Measurements from ENCODE around the gene SPINK7.
"Not testable (repeated sequence)": the region's sequence is repeated elsewhere in the genome, so short reads cannot be mapped to it uniquely, and the experiment has no call there.

Gene SPINK7

DNA sequence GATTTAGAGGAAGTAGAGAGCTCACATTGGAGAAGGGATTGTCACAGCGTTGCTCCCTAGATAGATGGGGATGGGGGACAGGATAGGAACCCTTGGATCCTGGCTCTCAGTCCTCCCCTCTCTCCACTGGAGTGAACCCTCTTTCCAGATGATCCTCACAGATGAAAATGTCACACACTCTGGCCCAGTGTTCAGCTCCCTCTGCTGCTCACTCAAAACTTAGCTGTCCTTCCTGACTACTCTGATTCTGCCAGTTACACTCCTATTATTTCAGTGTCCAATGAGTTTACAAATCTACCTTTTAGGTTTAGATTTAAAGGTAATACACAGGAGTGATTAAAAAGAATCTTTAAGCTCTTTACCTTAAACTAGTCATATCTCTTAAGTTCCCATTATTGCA, 5.8 kb upstream of the SPINK7 start:
- Histone ChIP-seq H3K9ac (ENCODE audit: insufficient read length, low read depth) (no peak overlapping the region), H3K4me3 (ENCODE audit: insufficient read length, low read depth) (no peak overlapping the region), H3K4me1 (ENCODE audit: insufficient read depth, insufficient read length) (no peaks in the 10 kb centered on the region), H3K27me3 (ENCODE audit: insufficient read depth, insufficient read length) (no peaks in the 10 kb centered on the region), H3K9me3 (ENCODE audit: insufficient read depth, low read length) (no peaks in the 10 kb centered on the region), H3K36me3 (ENCODE audit: insufficient read depth, insufficient read length, low read length) (no peaks in the 10 kb centered on the region)
- TF ChIP-seq YY1 (IDR thresholded peaks at IDR 0.05; ENCODE audit: insufficient read depth, insufficient read length) (no peak), ZNF274 (IDR thresholded peaks at IDR 0.05; ENCODE audit: low read depth, low read length) (no peak), SUZ12 (IDR thresholded peaks at IDR 0.05; ENCODE audit: extremely low read depth, insufficient read depth, insufficient read length) (no peak)
- no peak for DNase-seq (ENCODE audit: low read depth, low spot score)

DNA sequence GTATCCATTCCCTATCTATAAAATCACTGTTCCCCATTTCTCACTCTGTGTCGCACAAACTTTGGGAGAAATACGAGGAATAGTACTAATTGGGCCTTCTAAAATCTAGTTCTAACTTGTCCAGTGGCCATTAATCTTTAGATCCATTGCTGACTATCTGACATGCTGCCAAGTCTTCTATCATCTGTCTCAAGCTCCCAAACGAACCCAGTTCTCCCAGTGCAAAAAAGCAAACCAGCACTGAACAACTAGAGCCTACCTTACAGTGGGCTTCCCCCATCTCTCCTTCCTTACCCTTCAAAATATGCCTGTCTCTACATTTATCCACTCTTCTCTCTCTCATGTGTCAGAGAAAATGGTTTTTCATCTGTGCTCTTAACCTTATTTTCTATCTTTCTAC, 3.2 kb upstream of the SPINK7 start:
- Histone ChIP-seq H3K27me3 (ENCODE audit: insufficient read depth, insufficient read length) (no peaks in the 10 kb centered on the region), H3K4me3 (ENCODE audit: insufficient read length, low read depth) (no peak overlapping the region), H3K9me3 (ENCODE audit: insufficient read depth, low read length) (no peaks in the 10 kb centered on the region), H3K9ac (ENCODE audit: insufficient read length, low read depth) (no peak overlapping the region), H3K4me1 (ENCODE audit: insufficient read depth, insufficient read length) (no peaks in the 10 kb centered on the region), H3K36me3 (ENCODE audit: insufficient read depth, insufficient read length, low read length) (no peaks in the 10 kb centered on the region)
- DNase-seq (ENCODE audit: low read depth, low spot score): no peak
- no peak for TF ChIP-seq SUZ12 (IDR thresholded peaks at IDR 0.05; ENCODE audit: extremely low read depth, insufficient read depth, insufficient read length)
- TF ChIP-seq YY1 (IDR thresholded peaks at IDR 0.05; ENCODE audit: insufficient read depth, insufficient read length): no peak
- no peak for TF ChIP-seq ZNF274 (IDR thresholded peaks at IDR 0.05; ENCODE audit: low read depth, low read length)

GRCh38 chr5:148309746-148310145, 2.5 kb upstream of the SPINK7 start:
- Histone ChIP-seq H3K27me3 (ENCODE audit: insufficient read depth, insufficient read length) (no peaks in the 10 kb centered on the region), H3K36me3 (ENCODE audit: insufficient read depth, insufficient read length, low read length) (no peaks in the 10 kb centered on the region), H3K9ac (ENCODE audit: insufficient read length, low read depth) (no peak overlapping the region), H3K9me3 (ENCODE audit: insufficient read depth, low read length) (no peaks in the 10 kb centered on the region), H3K4me3 (ENCODE audit: insufficient read length, low read depth) (no peak overlapping the region), H3K4me1 (ENCODE audit: insufficient read depth, insufficient read length) (no peaks in the 10 kb centered on the region)
- no peak for DNase-seq (ENCODE audit: low read depth, low spot score)
- no peak for TF ChIP-seq ZNF274 (IDR thresholded peaks at IDR 0.05; ENCODE audit: low read depth, low read length)
- no peak for TF ChIP-seq SUZ12 (IDR thresholded peaks at IDR 0.05; ENCODE audit: extremely low read depth, insufficient read depth, insufficient read length)
- no peak for TF ChIP-seq YY1 (IDR thresholded peaks at IDR 0.05; ENCODE audit: insufficient read depth, insufficient read length)

- no peaks in the 10 kb centered on the region for H3K36me3 ChIP-seq (ENCODE audit: insufficient read depth, insufficient read length, low read length)
- H3K27me3 ChIP-seq (ENCODE audit: insufficient read depth, insufficient read length): no peaks in the 10 kb centered on the region
- no peaks in the 10 kb centered on the region for H3K9me3 ChIP-seq (ENCODE audit: insufficient read depth, low read length)
- no peak for DNase-seq (ENCODE audit: low read depth, low spot score)
- TF ChIP-seq ZNF274 (IDR thresholded peaks at IDR 0.05; ENCODE audit: low read depth, low read length) (no peak), YY1 (IDR thresholded peaks at IDR 0.05; ENCODE audit: insufficient read depth, insufficient read length) (no peak), SUZ12 (IDR thresholded peaks at IDR 0.05; ENCODE audit: extremely low read depth, insufficient read depth, insufficient read length) (no peak)
- no peak overlapping the region for H3K4me3 ChIP-seq (ENCODE audit: insufficient read length, low read depth)
- no peak overlapping the region for H3K9ac ChIP-seq (ENCODE audit: insufficient read length, low read depth)
- H3K4me1 ChIP-seq (ENCODE audit: insufficient read depth, insufficient read length): no peaks in the 10 kb centered on the region
These were observed 739 bp upstream of the SPINK7 start for GRCh38 chr5:148311484-148311883.

- H3K9me3 ChIP-seq (ENCODE audit: insufficient read depth, low read length): no peaks in the 10 kb centered on the region
- no peak for DNase-seq (ENCODE audit: low read depth, low spot score)
- H3K4me3 ChIP-seq (ENCODE audit: insufficient read length, low read depth): no peak overlapping the region
- no peak for TF ChIP-seq YY1 (IDR thresholded peaks at IDR 0.05; ENCODE audit: insufficient read depth, insufficient read length)
- TF ChIP-seq SUZ12 (IDR thresholded peaks at IDR 0.05; ENCODE audit: extremely low read depth, insufficient read depth, insufficient read length): no peak
- no peak for TF ChIP-seq ZNF274 (IDR thresholded peaks at IDR 0.05; ENCODE audit: low read depth, low read length)
- no peaks in the 10 kb centered on the region for H3K4me1 ChIP-seq (ENCODE audit: insufficient read depth, insufficient read length)
- H3K36me3 ChIP-seq (ENCODE audit: insufficient read depth, insufficient read length, low read length): no peaks in the 10 kb centered on the region
- no peaks in the 10 kb centered on the region for H3K27me3 ChIP-seq (ENCODE audit: insufficient read depth, insufficient read length)
- H3K9ac ChIP-seq (ENCODE audit: insufficient read length, low read depth): no peak overlapping the region
These were observed 2.0 kb downstream of the SPINK7 start for GRCh38 chr5:148314187-148314586.

DNA sequence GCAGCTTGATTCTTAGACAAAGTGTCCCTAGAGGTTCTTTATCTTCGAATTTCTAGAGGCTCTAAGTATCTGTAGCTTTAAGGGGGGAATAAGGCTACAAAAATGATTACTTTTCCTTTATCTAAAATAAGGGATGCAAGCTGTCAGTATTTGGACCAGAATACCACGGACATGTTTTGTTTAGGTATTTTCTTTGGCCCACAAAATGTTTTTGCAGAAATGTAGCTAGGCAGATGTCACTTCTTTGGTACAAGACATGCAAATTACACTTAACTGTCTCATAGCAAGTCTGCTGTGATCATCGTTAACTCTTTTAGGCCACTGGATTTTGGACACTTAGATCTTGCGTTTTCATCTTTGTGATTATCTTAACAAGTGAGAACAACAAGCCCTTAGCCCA, 2.5 kb downstream of the SPINK7 start:
- Histone ChIP-seq H3K4me3 (ENCODE audit: insufficient read length, low read depth) (no peak overlapping the region), H3K4me1 (ENCODE audit: insufficient read depth, insufficient read length) (no peaks in the 10 kb centered on the region), H3K36me3 (ENCODE audit: insufficient read depth, insufficient read length, low read length) (no peaks in the 10 kb centered on the region), H3K9ac (ENCODE audit: insufficient read length, low read depth) (no peak overlapping the region), H3K27me3 (ENCODE audit: insufficient read depth, insufficient read length) (no peaks in the 10 kb centered on the region), H3K9me3 (ENCODE audit: insufficient read depth, low read length) (no peaks in the 10 kb centered on the region)
- TF ChIP-seq SUZ12 (IDR thresholded peaks at IDR 0.05; ENCODE audit: extremely low read depth, insufficient read depth, insufficient read length) (no peak), ZNF274 (IDR thresholded peaks at IDR 0.05; ENCODE audit: low read depth, low read length) (no peak), YY1 (IDR thresholded peaks at IDR 0.05; ENCODE audit: insufficient read depth, insufficient read length) (no peak)
- DNase-seq (ENCODE audit: low read depth, low spot score): no peak

- not testable (repeated sequence) for H3K4me1 ChIP-seq (ENCODE audit: insufficient read depth, insufficient read length); H3K9me3 ChIP-seq (ENCODE audit: insufficient read depth, low read length); H3K36me3 ChIP-seq (ENCODE audit: insufficient read depth, insufficient read length, low read length); H3K27me3 ChIP-seq (ENCODE audit: insufficient read depth, insufficient read length)
- H3K9ac ChIP-seq (ENCODE audit: insufficient read length, low read depth): peak overlapping the region; percentile 56
- DNase-seq (ENCODE audit: low read depth, low spot score): peak; percentile 2
- H3K4me3 ChIP-seq (ENCODE audit: insufficient read length, low read depth): peak overlapping the region; percentile 51
These were observed 8.1 kb downstream of the SPINK7 start for GRCh38 chr5:148320011-148320963.

All from NT2/D1 (cell line).